ENCODE results near the gene TRIM37.

DNA sequence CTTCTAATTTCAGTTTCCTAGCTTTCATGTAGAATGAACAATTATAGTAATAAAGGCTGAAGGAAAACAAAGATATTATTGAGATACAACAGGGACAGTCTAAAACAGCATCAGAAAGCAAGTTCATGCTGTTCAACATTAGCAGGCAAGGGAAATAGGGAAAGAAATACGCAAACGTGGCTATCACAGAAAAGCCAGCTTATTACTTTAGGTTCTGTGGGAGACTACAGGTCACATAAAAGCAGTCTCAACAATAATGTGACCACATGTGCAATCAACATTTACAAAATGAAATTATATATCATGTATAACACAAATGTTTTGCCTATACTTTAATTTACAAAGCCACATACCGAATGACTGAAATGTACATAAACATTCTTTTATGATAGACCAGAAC, 4.9 kb upstream of the TRIM37 start:
- TF ChIP-seq CTCF (tag by site-specific recombination; IDR thresholded peaks at IDR 0.05): no peak
- no peak for TF ChIP-seq GLI4 (tag by site-specific recombination; IDR thresholded peaks at IDR 0.05)
- no peak for TF ChIP-seq REST (tag by site-specific recombination; IDR thresholded peaks at IDR 0.05)
- TF ChIP-seq HOXA7 (CRISPR knock-in tag; IDR thresholded peaks at IDR 0.05; ENCODE audit: borderline replicate concordance): no peak
- TF ChIP-seq ZNF639 (tag by site-specific recombination; IDR thresholded peaks at IDR 0.05): no peak
